Activated CD4-positive, CD25-positive, alpha-beta regulatory T cell treated with anti-CD3 and anti-CD28 coated beads, Interleukin-2, amount 50 U/mL, for 72 hours (primary cell): Measurements from ENCODE around the gene SELENON.
"Not testable (repeated sequence)": the region's sequence is repeated elsewhere in the genome, so short reads cannot be mapped to it uniquely, and the experiment has no call there.

Source experiments
- DNase-seq: peaks from one replicate; pipeline ENCODE4 v3.0.0; 2021

Gene SELENON

DNA sequence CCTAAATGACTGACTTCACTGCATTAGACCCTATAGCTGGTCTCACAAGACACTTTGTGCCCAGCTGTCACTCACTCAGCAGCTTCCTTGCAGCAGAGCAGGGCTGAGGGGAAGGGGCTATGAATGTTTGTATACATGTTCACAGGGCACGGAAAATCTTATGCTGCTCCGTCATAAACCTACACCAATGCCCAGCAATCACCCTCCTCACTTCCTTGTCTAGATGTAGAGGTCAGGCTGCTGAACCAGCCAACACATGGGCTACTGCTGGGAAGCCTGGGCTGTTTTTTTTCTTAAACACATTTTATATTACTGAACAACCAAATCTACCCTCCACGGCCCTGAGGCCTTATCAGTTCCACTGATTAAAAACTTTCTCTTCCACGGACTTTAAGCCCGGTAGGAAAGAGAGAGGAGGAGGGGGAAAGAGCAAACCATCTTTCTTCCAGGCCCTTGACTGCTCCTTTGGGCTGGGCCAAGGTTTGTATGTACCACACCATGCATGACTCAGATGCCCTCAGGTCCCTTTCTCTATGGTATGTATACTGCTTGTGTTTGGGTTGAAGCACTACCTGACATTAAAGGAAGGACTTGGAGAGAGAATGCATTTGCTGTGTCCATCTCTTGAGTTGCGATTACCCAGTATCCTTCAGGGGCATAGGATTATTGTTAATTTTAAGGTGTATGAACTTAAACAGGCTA lies 32.5 kb downstream of the SELENON start:
- DNase-seq = no peak

DNA sequence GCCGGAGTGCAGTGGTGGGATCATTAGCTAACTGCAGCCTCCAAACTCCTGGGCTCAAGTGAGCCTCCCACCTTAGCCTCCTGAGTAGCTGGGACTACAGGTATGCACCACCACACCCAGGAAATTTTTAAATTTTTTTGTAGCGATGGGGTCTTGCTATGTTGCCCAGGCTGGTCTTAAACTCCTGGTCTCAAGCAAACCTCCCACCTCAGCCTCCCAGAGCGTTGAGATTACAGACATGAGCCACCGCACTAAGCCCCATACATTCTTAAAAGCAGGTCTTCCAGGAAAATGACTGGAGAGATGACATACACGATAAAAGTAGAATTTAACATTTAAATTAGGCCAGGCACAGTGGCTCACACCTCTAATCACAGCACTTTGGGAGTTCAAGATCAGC lies 33.2 kb downstream of the SELENON start:
- no peak for DNase-seq

DNA sequence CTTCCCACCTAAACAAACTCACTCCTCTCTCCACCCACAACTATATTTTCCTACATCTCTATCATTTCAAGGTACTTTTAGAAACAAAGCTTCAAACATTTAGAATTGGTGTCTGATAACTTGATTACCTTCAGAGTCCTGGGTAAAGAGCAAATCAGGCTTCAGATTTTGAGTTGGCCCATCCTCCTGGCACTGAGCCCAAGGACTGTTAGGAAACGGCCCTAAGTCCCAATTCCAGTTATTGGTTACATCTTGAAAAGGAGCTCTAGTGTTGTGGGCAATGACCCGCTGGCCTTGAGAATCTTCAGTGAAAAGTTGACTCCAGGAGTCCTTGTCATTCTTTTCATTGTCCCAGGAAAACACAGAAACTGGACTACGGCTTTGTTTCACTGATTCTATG lies 34.9 kb downstream of the SELENON start:
- DNase-seq = no peak

DNA sequence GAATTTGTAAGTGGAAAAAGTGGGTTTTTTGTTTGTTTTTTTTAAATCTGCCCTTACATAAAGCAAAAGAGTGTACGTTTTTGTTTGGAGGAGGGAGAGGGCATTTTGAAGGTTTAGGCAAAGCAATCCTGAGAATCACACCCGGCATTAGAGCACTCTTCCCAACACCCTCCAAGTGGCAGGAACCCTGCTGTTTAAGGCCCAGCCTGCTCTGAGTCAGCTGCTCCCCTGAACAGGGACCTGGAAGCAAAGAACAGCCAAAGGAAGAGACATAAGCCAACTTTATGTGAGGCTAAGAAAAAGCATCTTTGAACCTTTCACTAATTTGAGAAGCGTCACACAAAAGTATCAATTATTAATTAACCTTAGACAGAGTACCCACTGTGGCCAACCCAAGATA lies 36.7 kb downstream of the SELENON start:
- no peak for DNase-seq

DNA sequence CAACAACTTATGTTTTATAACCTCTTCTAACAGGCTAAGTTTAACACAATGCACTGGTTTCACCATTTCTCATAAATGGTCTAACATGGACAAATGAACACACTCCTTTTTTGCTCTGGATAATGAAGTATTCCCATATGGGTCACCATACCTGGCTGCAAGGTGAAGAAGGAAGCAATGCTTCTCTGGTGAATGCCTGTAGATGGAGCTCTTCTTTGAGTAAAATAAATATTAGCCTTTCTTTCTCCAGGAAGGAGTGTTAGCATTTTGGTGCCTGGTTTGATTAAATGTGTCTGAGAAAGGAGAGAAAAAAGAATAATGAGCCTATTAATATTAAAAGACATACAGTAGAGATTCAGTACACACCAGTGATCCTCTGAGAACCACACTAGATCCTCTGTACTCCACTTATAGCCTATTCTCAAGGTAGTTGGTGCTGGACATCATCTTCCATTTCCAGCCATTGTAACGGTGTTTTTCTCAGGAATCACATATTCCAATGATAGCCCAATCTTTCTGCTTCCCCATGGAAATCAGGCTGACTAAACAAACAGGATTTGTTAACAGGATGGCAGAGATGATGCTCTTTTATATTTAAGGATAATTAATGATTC lies 37.4 kb downstream of the SELENON start:
- DNase-seq = no peak

DNA sequence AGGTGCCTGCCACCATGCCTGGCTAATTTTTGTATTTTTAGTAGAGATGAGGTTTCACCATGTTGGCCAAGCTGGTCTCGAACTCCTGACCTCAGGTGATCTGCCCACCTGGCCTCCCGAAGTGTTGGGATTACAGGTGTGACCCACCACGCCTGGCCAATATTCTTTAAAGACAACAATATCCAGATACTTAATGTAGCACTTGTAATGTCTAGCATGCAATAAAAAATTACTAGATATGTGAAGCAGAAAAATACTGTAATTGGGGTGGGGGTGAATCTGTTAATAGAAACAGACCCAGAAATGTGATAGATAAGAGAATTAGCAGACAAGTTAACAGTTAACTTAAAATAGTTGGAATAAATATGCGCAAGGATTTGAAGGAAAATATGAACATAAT lies 39.8 kb downstream of the SELENON start:
- not testable (repeated sequence) for DNase-seq

DNA sequence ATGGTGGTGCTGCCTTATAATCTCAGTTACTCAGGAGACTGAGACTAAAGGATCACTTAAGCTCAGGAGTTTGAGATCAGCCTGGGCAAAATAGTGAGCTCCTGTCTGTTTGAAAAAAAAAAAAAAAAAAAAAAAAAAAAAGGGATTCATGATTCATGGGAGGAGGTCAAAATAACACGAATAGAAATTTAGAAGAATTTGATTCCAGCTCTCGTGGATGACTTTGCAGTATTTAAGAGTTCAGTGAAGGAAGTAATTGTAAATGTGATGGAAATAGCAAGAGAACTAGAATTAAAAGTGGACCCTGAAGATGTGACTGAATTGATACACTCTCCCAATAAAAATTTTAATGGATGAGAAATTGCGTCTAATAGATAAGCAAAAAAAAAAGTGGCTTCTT lies 43.5 kb downstream of the SELENON start:
- DNase-seq = no peak

DNA sequence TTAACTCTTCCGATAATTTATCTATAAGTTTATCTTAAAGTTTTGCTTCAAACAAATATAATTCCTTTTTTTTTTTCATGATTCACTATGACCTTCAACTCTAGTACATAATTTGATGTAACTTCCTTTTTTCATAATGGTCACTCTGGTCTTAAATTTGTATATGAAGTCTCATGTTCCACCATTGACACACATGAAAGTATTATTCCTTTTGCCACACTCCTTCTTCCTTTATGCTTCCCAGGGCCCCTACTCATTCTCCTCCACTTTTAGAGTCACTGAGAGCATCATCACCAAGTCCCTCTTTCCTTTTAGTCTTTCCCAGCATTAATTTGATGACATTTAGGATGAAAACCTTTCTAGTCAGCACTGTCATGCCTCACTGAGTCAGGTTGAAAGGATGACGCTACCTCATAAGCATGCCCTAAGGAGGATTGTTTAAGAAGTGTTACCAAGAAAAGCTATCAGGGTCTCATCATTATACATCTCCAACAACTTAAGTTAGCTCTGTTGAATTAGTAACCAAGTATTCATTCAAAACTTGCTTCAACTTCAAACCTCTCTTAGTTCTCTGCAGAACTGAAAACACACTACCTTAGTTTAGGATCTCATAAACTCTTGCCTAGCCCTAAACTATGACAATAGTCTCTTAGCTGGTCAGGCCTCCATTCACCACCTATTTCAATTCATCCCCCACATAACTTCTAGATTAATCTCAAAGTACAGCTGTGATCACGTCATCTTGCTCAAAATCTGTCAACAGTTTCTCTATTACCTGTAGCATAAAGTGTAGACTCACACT lies 44.7 kb downstream of the SELENON start:
- no peak for DNase-seq

DNA sequence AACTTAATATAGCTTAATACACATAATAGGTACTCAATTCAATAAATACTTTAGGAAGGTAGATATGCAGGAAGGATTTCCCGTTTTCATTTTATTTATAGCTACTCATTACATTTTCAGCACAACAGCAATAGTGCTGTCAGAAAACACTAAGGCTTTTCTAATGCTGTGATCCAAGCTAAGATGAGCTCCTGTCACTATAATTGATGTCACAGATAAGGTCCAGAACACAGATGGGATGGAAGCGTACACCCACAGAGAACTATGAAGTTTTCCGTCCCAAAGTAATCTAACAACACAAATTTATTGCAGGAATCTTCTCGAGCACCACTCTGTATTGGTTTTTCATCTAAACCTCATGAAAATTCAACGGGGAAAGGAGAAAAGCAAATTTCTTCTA lies 45.7 kb downstream of the SELENON start:
- no peak for DNase-seq

DNA sequence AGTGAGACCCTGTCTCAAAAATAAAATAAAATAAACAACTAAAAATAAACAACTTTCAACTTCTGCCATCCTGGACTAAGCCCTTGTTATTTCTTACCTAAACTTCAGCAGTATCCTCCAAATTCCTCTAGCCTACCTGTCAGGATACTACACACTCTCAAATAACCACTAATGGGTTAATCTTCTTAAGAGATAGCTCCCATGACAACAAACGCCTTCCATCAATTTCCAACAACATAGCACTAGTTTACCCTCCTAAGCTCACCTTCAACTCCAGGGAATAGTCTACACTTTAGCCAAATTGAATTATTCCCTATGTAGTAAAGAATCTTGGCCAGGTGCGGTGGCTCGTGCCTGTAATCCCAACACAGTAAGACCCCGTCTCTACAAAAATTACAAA lies 47.9 kb downstream of the SELENON start:
- DNase-seq = no peak

DNA sequence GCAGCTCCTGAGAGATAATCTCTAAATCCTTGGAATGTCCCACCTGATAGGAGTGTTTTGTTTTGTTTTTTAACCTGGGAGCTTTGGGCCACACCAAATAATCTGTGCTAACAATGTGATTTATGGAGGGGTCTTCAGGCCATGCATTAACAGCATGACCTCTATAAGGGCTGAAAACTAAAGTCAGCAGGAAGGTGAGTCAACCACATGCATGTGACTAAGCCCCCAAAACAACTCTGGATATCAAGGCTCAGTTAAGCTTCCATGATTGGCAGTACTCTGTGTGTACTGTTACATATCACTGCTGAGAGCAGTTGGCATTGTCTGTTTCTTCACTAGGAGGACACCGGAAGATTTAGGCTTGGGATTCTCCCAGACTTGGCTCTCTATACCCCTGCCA lies 48.5 kb downstream of the SELENON start:
- DNase-seq = no peak

DNA sequence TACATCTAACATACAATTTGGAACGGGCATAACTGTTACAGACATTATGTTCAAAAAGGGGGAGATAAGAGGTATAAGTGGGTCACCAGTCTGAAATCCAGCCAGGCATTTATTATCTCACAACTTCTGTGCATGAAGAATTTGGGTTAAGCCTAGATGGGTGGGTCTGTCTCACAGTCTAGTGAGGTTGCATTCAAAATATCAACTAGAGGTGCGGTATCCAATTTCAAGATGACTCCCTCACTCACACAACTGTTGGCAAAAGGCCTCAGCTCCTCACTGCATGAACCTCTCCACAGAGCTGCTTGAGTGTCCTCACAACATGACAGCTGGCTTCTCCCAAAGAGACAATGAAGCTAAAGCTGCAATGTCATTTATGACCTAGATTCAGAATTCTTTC lies 54.6 kb downstream of the SELENON start:
- DNase-seq = no peak

DNA sequence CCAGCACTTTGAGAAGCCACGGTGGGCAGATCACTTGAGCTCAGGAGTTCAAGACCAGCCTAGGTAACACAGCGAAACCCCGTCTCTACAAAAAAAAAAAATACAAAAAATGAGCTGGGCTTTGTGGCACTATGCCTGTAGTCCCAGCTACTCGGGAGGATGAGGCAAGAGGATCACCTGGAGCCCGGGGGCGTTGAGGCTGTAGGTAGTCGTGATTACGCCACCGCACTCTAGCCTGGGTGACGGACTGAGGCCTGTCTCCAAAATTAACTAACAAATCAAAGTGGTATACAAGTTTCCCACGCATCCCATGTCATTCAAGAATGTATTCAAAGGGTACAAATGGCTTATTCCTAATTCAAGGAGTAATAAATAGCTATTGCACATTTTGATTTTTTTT lies 56.9 kb downstream of the SELENON start:
- DNase-seq = no peak

DNA sequence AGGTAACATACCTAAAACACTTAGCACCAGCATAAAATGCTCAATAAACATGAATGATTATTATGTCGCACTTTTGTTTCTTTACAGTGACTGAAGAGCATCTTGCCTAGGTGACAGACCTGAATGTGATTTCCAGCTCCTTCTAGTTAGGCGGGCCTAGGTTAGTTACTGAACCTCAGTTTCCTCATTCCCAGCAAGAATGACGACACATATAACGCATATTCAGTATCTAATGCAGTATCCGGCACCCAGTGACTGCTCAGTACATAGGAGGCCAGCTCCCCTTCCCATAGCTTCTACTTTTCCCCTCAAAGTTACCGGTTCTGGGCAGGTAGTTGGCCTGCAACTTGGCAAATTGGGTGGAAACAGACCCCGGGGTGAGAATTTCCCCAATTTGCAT lies 58.5 kb downstream of the SELENON start:
- no peak for DNase-seq

DNA sequence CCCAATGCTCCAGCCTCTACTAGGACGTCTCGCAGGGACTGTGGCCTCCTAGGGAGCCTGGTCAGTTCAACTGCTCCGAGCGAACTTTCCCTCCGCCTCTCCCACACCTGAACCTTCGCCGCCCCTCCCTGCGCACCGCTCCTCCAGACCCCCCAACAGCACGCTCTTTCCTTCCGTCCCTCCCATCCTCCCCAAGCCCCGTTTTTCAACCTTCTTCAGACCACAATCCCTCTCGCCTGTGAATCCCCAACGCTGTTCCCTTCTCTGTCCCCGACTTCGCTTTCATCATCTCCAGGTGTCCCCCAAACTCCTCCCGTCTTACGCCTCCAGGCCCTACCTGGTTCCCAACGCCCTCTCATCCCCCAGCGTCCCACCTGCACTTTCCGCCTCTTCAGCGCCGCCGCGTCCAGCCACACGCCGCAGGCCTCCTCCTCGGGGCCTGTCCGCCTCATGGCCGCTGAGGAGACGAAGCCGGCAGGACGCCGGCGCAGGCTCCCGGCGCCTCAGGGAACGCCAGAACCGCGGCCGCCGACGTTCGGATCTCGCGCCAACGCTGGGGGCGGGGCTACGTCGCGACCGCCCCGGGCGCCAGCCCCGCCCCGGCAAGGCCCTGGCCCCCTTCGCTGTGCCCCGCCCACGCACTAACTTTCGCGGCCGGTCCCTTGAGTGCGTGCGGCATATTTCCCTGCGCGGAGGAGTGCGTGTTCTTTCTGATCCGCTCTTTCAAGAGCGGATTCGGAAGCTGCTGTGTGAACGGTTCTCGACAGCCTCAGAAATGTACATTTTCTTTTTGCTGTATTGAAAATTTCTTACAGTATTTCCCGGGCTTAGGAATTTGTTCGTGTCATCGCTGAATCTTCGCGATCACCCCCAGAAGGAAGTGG lies 59.2 kb downstream of the SELENON start, which contains the start of gene AUNIP:
TSS of gene AUNIP (minus strand) at position 552 of the 884 bp plus-strand sequence. CDS start at position 452, 100 bp downstream.
- peak; percentile 92 for DNase-seq

DNA sequence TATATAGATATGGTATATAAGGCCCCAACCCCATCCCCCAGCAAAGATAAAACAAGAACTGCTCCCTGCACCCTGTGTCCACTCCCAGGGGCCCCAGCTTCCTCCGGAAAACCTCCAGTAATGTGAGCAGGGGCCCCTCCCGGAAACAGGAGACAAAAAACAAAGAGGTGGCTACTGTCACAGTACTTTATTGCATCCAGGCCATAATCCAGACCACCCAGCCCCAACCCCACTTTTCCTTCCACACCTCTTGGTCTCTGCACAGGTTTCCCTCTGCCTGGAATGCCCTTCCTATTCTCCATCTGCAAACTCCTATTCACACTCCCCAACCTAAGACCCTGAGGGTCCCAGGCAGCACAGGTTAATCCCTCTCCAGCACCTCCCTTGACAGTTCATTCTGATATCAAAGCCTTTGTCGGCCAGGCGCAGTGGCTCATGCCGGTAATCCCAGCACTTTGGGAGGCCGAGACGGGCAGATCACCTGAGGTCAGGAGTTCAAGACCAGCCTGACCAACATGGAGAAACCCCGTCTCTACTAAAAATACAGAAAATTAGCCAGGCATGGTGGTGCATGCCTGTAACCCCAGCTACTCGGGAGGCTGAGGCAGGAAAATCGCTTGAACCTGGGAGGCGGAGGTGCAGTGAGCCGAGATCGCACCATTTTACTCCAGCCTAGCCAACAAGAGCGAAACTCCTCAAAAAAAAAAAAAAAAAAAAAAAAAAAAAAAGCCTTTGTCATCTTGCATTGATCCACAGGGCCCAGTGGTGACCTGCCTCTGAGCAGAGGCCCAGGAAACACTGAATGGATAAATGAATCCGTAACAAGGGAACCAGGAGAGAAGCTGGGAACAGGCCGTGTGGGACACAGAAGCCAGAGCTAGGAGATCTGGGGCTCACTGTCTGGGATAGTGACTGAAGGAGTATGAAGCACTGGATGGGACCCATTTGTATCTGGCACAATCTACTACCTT lies 61.6 kb downstream of the SELENON start:
- DNase-seq = no peak

DNA sequence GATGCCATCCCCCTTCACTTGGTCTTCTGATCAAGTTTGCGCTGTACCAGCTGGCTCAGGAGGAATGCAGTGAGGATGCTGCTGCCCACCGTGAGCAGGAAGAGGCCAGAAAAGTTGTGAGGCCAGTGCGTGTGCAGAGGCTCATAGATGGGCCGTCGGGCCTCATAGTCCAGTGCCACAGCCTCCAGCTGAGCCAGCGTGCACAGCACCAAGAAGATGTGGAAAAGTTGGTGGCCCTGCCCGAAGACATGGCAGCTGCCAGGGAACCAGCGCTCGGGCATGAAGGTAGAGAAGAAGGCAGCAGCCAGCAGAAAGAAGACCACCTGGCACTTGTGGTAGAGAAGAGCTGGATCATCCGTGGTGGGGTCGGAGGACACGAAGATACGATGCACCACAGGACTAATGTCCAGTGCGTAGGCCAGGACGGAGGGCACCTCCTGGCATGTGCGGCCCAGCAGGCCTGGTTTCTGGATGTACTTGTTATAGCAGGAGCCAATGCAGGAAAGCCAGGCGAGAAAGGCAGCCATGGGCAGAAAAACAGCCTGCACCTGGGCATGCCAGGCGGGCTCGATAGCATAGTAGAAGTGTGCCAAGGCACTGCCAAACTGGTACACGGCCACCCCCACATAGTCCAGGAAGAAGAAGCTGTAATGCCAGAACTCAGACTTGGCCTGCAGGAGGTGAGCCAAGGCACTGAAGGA lies 62.9 kb downstream of the SELENON start:
- no peak for DNase-seq

DNA sequence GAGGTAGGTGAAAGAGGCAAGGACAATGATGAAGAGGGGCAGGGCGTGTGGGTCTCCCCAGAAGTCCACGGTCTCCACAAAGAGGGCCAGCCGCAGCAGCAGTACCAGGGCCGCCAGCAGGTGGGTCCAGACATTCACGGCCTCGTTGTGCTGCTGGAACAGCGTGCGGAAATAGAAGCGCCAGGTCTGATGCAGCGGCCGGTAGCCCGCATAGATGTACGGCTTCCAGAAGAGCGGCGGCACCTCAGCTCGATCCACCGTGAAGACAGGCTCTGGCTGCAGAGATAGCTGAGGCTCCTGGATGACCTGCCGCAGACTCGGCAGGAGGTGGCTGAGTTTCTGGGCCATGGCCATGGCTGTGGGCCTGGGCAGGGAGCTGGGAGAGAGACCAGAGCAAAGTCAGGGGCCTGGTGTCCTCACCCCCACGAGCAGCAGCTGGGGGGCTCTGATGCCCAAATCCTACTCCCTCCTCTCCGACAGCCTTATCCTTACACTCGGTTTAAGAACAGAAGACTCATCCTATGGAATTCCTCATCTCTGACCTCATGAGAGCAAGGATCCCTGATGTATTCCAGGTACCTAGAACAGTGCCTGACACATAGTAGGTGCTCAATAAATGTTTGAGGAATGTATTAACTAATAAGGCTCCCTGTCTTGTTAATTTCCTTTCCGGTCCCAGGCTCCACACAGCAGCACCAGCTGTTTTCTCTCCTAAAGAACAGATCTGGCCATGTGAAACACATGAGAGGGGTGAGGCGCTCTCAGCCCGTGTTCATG lies 63.7 kb downstream of the SELENON start:
- no peak for DNase-seq

DNA sequence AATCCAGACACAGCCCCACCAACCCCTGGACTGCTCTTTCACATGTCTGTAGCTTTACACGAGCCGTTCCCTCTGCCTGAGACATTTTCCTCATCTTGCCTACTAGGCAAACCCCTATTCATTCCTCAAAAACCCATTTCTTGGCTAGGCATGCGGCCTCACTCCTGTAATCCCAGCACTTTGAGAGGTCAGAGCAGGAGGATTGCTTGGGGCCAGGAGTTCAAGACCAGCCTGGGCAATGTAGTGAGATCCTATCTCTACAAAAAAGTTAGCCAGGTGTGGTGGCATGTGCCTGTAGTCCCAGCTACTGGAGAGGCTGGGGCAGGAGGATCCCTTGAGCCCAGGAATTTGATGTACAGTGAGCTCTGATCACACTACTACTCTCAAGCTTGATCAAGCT lies 64.4 kb downstream of the SELENON start:
- no peak for DNase-seq

DNA sequence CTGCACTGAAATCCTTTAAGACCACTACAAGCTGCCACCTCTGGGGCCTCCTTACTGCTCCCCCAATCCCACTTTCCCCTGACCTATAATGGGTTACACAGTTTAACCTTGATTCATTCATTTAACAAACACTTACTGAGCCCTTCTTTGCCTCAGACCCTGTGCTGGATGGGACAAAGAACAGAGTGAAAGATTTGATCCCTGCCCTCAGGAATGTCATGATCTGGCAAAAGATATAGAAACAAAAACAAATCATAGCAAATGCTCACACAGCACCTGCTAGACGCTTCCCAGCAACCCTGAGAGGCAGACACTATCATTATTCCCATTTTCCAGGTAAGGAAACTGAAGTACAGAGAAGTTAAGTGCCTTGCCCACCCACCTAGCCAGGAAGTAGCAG lies 66.3 kb downstream of the SELENON start:
- no peak for DNase-seq
